K562 (cell line): ENCODE results near the gene GOLPH3L.
A peak's percentile ranks its signal among the peaks of the same experiment; 100 is the strongest.

Experiments
- CREM ChIP-seq: IDR thresholded peaks from 2 replicates; pipeline ENCODE4 v1.6.1; 2014; ENCODE audit warnings: antibody characterized with exemption, low read depth
- CTCF ChIP-seq, 3 experiments: IDR thresholded peaks in 2 of 3; conservative IDR thresholded peaks in 1 of 3; 2 replicates each; pipeline ENCODE4 v1.5.1; 2011 to 2012; ENCODE audit warnings: low read length in 3 of 3, mild to moderate bottlenecking in 3 of 3, control low read depth in 2 of 3, improper control_type of control experiment in 1 of 3, inconsistent platforms in 1 of 3, low read depth in 1 of 3, mixed read lengths in 1 of 3, moderate library complexity in 1 of 3; ENCODE audit not compliant: insufficient read depth in 2 of 3
- MAZ ChIP-seq, 2 experiments: fragments of 450-650 bp in 1 of 2; sonication (generic) in 1 of 2; formaldehyde crosslinking; IDR thresholded peaks in 1 of 2; conservative IDR thresholded peaks in 1 of 2; 2 replicates each; pipeline versions ENCODE4 v1.4.0 to v1.5.0; 2020; ENCODE audit warnings: mild to moderate bottlenecking in 1 of 2, missing genetic modification reagents in 1 of 2
- NBN ChIP-seq: fragments of 450-650 bp; IDR thresholded peaks from 2 replicates; pipeline ENCODE4 v1.6.1; 2016; ENCODE audit warnings: low read depth, mild to moderate bottlenecking
- SIN3A ChIP-seq, 2 experiments: fragments of 150-350 bp in 1 of 2; IDR thresholded peaks; 2 replicates each; pipeline ENCODE4 v1.6.1; 2011 to 2016; ENCODE audit warnings: borderline replicate concordance in 2 of 2, low read depth in 2 of 2, low read length in 2 of 2, mild to moderate bottlenecking in 2 of 2, moderate library complexity in 2 of 2; ENCODE audit not compliant: control insufficient read depth in 1 of 2
- TSC22D4 ChIP-seq: fragments of 450-650 bp; IDR thresholded peaks from 2 replicates; pipeline ENCODE4 v1.6.1; 2016; ENCODE audit warnings: missing genetic modification characterization, missing biosample characterization, control low read depth
- ZNF586 ChIP-seq: fragments of 450-650 bp; formaldehyde crosslinking; conservative IDR thresholded peaks from 2 replicates; pipeline ENCODE4 v1.4.0; 2020; ENCODE audit warnings: mild to moderate bottlenecking, moderate library complexity
- TF ChIP-seq, protein P1 (sequence below): fragments of 450-650 bp; IDR thresholded peaks from 2 replicates; pipeline ENCODE4 v1.6.1; 2016; ENCODE audit warnings: missing biosample characterization, missing genetic modification characterization

DNA sequence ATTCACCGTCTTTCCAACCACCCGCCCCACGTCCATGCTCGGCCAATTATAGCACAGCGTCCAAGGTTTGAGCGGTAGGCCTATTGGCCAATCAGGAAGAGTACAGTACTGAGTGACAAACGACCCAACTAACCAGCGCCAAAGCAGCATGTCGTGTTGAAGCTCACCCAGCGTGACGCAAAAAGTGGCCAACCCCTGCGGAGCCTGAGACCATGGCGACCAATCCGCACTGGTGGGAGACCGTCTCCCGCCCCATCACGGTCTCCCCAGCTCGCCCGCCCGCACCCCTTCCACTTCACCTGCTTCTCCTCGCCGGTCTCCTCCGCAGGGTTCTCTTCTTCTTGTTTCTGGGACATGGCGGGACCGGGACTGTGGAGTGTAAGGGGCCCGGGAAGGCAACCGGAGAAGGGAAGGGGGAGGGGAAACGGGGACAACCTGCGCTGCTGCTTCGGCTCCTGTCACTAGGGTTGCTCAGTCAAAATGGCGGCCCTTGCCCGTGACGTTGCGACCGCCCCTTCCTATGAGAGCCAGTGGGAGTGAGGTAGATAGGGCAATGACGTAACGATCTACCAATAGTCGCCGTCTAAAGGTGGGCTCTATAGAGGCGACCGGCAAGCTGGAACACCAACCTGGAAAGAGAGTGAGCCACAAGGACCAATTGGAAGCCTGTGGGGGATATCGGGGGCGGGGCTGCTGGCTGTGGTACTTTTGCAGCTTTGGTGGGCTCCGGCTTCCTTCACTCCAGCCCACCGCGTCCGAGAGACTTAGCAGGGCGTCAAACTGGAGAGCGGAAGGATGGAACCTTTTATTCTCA lies 67.6 kb downstream of the GOLPH3L start, which contains the start of gene ENSA:
- TF ChIP-seq CTCF (IDR thresholded peaks at IDR 0.05 in 2 of 3, conservative IDR thresholded peaks at IDR 0.05 in 1 of 3; ENCODE audit: insufficient read depth in 2 of 3, low read depth in 1 of 3, low read length in 3 of 3) (no peak), SIN3A (IDR thresholded peaks at IDR 0.05; ENCODE audit: borderline replicate concordance in 2 of 2, control insufficient read depth in 1 of 2, low read depth in 2 of 2, low read length in 2 of 2) (peak; percentile 38 to 81; a peak in 2 of 4 replicates), MAZ (CRISPR knock-in tag; conservative IDR thresholded peaks at IDR 0.05 in 1 of 2, IDR thresholded peaks at IDR 0.05 in 1 of 2) (peak; percentile 56 to 74; a peak in 3 of 4 replicates), TSC22D4 (tag) (no peak), CREM (peak; percentile 95), NBN (peak; percentile 68), ZNF586 (CRISPR knock-in tag) (no peak)
- TF ChIP-seq, protein P1, sequence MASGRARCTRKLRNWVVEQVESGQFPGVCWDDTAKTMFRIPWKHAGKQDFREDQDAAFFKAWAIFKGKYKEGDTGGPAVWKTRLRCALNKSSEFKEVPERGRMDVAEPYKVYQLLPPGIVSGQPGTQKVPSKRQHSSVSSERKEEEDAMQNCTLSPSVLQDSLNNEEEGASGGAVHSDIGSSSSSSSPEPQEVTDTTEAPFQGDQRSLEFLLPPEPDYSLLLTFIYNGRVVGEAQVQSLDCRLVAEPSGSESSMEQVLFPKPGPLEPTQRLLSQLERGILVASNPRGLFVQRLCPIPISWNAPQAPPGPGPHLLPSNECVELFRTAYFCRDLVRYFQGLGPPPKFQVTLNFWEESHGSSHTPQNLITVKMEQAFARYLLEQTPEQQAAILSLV: no peak
